IPS-20b (cell line): Measurements from ENCODE around the gene ESR2.
"Not testable (repeated sequence)": the region's sequence is repeated elsewhere in the genome, so short reads cannot be mapped to it uniquely, and the experiment has no call there.

ENCODE experiments used
- H3K27ac ChIP-seq: one replicate; pipeline ENCODE4 v1.5.1; 2013; ENCODE audit warnings: low read length
- H3K27me3 ChIP-seq: 2 replicates; pipeline ENCODE4 v1.6.1; 2013; ENCODE audit warnings: mild to moderate bottlenecking, low read length, inconsistent platforms; ENCODE audit not compliant: insufficient read depth
- H3K36me3 ChIP-seq: 2 replicates; pipeline ENCODE4 v1.6.1; 2013; ENCODE audit warnings: low read depth, mild to moderate bottlenecking, inconsistent platforms, low read length, moderate library complexity; ENCODE audit not compliant: insufficient read depth
- H3K4me1 ChIP-seq: 2 replicates; pipeline ENCODE4 v1.6.1; 2013; ENCODE audit warnings: mild to moderate bottlenecking, control low read depth, inconsistent platforms, low read length, moderate library complexity; ENCODE audit not compliant: insufficient read depth
- H3K4me3 ChIP-seq: 2 replicates; pipeline ENCODE4 v1.5.1; 2013; ENCODE audit warnings: mild to moderate bottlenecking, low read length, inconsistent platforms
- H3K9ac ChIP-seq: 2 replicates; pipeline ENCODE4 v1.6.1; 2013; ENCODE audit warnings: low read depth, mild to moderate bottlenecking, inconsistent platforms, low read length, moderate library complexity
- H3K9me3 ChIP-seq: 2 replicates; pipeline ENCODE4 v1.6.1; 2013; ENCODE audit warnings: mild to moderate bottlenecking, low read depth, low read length, inconsistent platforms; ENCODE audit not compliant: insufficient read depth

Gene ESR2

DNA sequence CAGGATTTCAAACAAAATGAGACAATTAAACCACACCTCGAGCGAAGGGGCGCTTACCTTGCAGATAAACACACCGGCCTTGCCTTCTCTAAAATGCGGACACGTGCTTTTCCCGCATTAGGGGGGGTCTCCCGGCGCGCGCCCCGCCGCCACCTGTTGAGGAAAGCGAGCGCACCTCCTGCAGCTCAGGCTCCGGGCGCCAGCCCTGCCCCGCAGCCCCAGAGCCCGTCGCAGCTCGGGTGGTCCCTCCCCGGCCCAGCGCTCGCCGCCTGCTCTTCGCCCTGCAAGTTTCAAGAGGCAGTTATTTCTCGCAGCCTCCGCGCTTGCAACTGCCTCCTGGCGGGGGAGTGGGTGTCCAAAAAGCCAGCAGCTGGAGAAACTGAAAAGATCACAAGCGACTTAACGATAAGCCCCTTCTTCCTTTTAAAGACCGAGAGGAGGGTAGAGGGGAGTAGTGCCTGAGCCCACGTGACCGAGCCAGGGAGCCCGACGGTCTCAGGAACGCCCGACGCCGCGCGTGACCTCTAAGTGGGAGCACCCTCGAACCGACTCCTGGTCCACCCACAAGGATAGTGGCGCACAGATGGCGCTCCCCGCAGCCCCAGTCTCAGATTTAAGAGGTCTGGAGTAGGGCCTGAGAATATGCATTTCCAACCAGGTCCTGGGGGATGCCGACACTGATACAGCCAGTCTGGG lies at the start of gene ESR2:
ESR2 (minus strand) TSS at position 396 of the 696 bp plus-strand sequence. CDS start 11,386 bp downstream, outside the sequence.
- no peaks in the 10 kb centered on the region for H3K9me3 ChIP-seq
- H3K27me3 ChIP-seq: peaks cover 36% of the 10 kb centered on the region
- peaks cover 7% of the 10 kb centered on the region; the same call in 1 of the 2 replicates for H3K4me1 ChIP-seq
- H3K9ac ChIP-seq: peak within 1 kb of the TSS; percentile 1; the same call in 1 of the 2 replicates
- H3K4me3 ChIP-seq: peak within 1 kb of the TSS; percentile 76
- H3K36me3 ChIP-seq: no peaks in the 10 kb centered on the region
- no peak within 1 kb of the TSS for H3K27ac ChIP-seq

DNA sequence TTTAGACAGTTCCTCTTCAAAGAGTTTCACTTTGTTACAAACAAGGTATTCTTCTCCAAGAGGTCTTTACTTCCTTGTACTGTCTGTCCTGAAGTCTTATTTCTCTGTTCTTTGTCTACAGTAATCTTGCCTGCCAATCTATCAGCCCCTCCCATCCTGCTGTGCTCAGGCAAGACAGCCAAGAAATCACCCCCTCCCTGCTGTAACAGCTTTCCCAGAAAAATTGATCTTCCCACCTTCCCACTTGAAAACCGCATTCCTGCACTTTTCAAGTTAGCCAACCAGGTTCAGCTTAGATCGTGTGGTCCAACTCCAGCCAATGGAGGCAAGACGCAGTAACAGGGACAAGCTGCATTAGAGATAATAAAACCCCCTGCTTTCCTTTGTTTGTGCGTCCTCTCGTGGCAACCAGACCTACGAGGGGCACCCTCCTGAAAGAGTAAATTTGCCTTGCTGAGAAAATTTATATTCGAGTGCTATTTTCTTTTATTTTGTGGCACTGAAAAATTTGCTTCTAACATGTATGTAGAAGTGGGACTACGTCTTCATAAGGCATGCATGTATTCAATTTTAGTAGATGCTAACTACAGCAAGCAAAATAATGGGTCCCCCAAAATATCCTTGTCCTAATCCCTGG lies 46.5 kb upstream of the ESR2 start:
- Histone ChIP-seq H3K9ac (no peak overlapping the region), H3K36me3 (no peaks in the 10 kb centered on the region), H3K4me1 (peaks cover 13% of the 10 kb centered on the region; the same call in 1 of the 2 replicates), H3K27ac (no peak overlapping the region), H3K9me3 (peaks cover 13% of the 10 kb centered on the region; the same call in 1 of the 2 replicates), H3K4me3 (no peak overlapping the region), H3K27me3 (no peaks in the 10 kb centered on the region)

DNA sequence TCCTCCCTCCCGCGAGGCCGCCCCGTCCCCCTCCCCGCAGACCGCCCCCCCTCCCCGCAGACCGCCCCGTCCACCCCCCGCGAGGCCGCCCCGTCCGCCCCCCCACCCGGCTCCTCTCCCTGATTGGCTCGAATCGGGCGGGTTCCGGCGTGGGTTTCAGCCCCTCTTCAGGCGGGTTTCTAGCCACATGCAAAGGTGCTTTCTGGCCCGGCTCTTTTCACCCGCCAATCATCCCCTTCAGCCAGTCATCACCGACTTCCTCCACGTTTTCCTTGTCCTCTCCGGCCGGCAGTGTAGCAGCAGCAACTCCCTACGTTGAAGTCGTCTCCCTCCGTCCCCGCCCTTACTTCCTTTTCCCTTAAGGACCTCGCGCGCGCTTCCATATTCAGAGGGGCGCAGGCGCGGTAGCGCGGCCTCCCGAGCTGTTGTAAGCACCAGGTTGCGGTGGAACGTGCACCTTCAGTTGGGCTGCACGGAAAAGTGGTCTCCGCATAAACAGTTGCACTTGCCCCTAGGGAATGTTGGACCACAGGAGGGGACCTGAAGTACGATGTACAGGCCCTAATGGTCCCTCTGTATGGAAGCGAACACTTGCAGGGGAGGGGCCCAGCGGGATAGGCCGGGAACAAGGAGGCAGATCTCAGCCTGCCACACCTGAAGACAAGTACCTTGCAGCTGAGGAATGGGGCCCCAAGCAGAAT lies 44.6 kb upstream of the ESR2 start:
- Histone ChIP-seq H3K4me1 (peaks cover 13% of the 10 kb centered on the region; the same call in 1 of the 2 replicates), H3K9me3 (peaks cover 13% of the 10 kb centered on the region; the same call in 1 of the 2 replicates), H3K27ac (peak overlapping the region; percentile 83), H3K36me3 (no peaks in the 10 kb centered on the region), H3K27me3 (no peaks in the 10 kb centered on the region), H3K4me3 (peak overlapping the region; percentile 81), H3K9ac (peak overlapping the region; percentile 89)

DNA sequence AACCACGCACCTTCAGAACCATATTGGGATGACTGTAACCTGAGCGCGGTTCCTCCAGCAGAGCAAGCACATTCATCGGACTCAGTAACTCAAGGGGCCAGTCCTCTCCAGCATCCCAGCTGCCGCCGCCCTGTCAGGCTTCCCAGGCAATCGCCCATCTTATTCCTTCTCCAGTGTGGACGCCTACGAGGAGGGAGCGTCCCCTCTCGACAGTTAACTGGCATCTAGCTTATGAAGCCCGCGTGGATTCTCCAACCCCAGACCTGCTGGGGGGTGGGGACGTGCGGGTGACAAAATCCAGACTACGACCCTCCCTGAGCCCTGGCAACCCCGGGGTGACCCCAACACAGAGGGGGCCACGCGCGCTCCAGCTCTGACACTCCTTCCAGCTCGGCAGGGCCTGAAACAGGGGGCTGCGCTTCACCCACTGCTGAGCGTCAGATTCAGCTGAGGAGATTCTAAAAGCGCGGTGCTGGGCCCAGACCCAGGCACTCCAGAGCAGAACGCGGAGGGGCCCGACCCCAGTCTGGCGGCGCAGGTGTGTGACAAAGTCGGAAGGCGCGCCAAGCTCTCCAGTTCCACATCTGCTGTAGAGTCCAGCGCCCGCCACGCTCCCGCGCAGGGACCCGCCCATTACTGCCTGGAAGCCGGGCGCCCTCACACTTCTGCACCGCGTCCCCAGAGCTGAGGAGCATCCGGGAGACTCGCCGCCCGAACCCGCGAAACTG lies 43.9 kb upstream of the ESR2 start:
- Histone ChIP-seq H3K4me1 (peaks cover 13% of the 10 kb centered on the region; the same call in 1 of the 2 replicates), H3K36me3 (no peaks in the 10 kb centered on the region), H3K9me3 (peaks cover 13% of the 10 kb centered on the region; the same call in 1 of the 2 replicates), H3K27ac (peak overlapping the region; percentile 96), H3K9ac (peak overlapping the region; percentile 95; the same call in 1 of the 2 replicates), H3K27me3 (no peaks in the 10 kb centered on the region), H3K4me3 (peak overlapping the region; percentile 80)

DNA sequence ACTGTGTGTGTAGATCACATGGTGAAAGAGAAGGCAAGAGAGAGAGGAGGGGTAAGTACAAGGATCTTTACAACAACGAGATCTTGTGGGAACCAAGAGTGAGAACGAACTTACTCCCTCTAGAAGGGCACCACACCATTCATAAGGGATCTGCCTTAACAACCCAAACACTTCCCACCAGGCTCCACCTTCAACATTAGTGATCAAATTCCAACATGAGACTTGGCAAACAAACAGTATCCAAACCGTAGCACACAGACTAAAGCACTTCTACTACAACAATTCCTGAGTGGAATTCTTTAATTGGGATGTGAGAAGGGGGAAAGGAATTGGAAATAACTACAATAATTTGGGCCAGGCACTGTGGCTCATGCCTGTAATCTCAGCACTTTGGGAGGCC lies 35.0 kb upstream of the ESR2 start:
- Histone ChIP-seq H3K4me1 (peaks cover 3% of the 10 kb centered on the region; the same call in 1 of the 2 replicates), H3K9ac (no peak overlapping the region), H3K27ac (no peak overlapping the region)

DNA sequence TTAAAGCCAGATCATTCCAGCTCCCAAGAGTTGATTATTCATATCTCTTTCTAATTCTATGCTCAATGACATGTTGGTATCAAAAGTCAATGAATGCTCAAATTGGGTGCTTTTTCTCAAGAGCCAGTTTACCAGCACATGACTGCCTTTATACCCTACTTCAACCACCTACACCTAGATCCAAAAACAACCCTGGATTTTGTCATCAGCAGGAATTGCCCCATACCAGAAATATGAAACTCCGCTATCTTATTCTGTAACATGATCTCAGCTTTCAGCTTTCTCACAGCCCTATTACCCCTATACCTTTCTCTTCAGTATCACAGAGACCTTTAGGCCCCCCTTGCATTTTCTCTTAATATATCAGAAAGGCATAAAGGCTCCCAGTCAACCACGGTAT lies 32.3 kb upstream of the ESR2 start:
- H3K27ac ChIP-seq: no peak overlapping the region
- H3K4me3 ChIP-seq: no peak overlapping the region
- H3K9me3 ChIP-seq: no peaks in the 10 kb centered on the region
- peaks cover 3% of the 10 kb centered on the region; the same call in 1 of the 2 replicates for H3K4me1 ChIP-seq
- no peaks in the 10 kb centered on the region for H3K27me3 ChIP-seq
- H3K36me3 ChIP-seq: no peaks in the 10 kb centered on the region
- no peak overlapping the region for H3K9ac ChIP-seq

More for the DNA sequence above, 35.0 kb upstream of the ESR2 start:
- Histone ChIP-seq H3K4me3 (no peak overlapping the region), H3K27me3 (no peaks in the 10 kb centered on the region), H3K36me3 (no peaks in the 10 kb centered on the region), H3K9me3 (no peaks in the 10 kb centered on the region)

DNA sequence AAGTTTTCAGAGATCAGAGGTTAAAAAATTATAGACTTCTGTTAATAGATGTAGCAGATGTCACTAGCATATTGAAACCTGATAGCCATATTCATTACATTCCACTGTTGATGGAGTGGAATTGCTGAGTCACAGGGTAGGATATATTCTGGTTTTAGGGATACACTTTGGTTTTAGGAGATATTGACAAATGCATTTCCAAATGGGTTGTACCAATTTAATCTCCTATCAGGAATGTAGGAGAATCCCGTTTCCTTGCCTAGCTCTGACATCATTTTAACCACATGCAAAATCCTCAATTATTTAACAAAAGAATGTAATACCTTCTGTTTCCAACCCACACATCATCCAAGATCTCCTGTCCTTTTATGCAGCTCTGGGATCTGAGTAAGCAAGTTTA lies 30.7 kb upstream of the ESR2 start:
- Histone ChIP-seq H3K4me1 (peaks cover 3% of the 10 kb centered on the region; the same call in 1 of the 2 replicates), H3K36me3 (no peaks in the 10 kb centered on the region), H3K9me3 (no peaks in the 10 kb centered on the region), H3K27ac (no peak overlapping the region), H3K9ac (no peak overlapping the region), H3K27me3 (no peaks in the 10 kb centered on the region), H3K4me3 (no peak overlapping the region)

DNA sequence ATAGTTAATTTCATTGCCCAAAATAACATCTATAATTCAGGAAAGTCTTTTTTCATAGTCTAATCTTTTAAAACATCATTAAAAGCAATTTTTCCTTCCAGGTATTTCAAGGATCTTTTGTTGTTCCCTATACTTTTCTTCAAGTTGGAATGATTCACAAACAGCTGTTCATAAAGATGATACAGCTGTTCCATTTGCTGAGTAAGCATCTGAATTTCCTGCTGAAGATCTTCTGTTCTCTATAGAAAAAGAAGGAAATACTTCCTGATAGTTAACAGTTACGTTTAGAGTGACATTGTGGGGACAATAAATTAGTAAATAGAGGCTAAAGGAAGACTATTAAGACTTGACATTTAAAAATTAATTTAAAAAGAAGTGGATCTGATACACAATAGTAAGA lies 30.3 kb upstream of the ESR2 start:
- Histone ChIP-seq H3K4me1 (peaks cover 3% of the 10 kb centered on the region; the same call in 1 of the 2 replicates), H3K9ac (no peak overlapping the region), H3K36me3 (no peaks in the 10 kb centered on the region), H3K4me3 (no peak overlapping the region), H3K27me3 (no peaks in the 10 kb centered on the region), H3K9me3 (no peaks in the 10 kb centered on the region), H3K27ac (no peak overlapping the region)

DNA sequence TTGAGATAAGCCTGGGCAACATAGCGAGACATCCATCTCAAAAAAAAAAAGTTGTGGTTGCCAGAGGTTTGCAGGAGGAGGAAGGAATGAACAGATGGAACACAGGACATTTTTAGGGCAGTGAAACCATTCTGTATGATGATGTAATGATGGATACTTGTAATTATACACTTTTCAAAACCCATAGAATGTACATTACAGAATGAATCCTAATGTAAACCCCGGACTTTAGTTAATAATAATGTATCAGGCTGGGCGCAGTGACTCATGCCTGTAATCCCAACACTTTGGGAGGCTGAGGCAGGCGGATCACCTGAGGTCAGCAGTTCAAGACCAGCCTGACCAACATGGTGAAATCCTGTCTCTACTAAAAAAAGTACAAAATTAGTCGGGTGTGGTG lies 26.2 kb upstream of the ESR2 start:
- H3K9me3 ChIP-seq, H3K36me3 ChIP-seq, H3K27me3 ChIP-seq, H3K9ac ChIP-seq, H3K4me1 ChIP-seq, H3K4me3 ChIP-seq, H3K27ac ChIP-seq: not testable (repeated sequence)

DNA sequence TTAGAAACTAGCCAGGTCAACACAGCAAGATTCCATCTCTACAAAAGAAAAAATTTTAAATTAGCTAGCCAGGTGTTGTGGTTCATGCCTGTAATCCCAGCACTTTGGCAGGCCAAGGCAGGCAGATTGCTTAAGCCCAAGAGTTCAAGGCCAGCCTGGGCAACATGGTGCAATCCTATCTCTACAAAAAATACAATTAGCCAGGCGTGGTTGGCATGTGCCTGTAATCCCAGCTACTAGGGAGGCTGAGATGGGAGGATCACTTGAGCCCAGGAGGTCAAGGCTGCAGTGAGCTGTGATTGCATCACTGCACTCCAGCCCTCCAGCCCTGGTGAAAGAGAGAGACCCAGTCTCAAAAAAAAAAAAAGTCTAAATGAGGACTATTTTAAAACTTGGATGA lies 24.5 kb upstream of the ESR2 start:
- H3K4me1 ChIP-seq, H3K4me3 ChIP-seq, H3K36me3 ChIP-seq, H3K9ac ChIP-seq, H3K27me3 ChIP-seq, H3K27ac ChIP-seq, H3K9me3 ChIP-seq: not testable (repeated sequence)

DNA sequence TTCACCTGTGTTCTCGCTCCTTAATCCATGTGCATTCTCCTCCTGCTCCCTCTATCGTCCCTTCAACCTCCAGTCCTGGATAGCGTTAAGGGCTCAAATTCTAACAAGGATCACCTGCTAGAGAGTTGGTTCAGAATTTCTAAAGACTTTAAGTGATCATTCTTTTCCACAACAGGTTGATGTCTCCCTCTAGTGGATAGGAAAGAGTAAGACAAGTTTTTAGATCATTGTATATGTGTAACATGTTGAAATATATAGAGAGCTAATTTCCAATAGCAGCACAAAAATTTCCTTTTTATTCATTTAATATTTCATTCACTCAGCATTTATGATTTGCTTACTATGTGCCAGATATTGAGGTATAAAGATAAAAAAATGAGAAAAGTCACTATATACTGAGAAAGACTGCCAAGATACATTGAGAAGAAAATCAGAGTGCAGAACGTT lies 9.3 kb upstream of the ESR2 start:
- Histone ChIP-seq H3K9me3 (no peaks in the 10 kb centered on the region), H3K27me3 (no peaks in the 10 kb centered on the region), H3K36me3 (no peaks in the 10 kb centered on the region), H3K4me1 (no peaks in the 10 kb centered on the region), H3K9ac (no peak overlapping the region), H3K27ac (no peak overlapping the region), H3K4me3 (no peak overlapping the region)
